ENCODE measurements around the gene KIF18B.

DNA sequence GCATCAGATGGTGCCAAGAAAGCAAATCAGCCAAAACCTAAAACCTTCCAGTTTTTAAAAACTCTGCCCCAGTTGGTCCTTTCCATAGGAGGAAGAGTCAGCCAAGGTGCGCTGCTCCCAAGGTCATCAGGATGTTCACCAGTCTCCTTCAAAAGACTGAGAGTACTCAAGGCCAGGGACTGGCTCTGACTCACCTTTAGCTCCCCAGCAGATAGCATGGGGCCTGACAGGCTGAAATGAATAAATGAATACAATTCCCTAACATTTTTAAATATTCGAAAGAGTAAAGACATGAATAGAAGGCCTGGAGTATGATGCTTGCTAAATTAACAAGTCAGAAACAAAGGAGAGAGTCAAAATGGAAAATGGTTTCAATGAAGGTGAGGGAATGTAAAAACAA lies 67.5 kb downstream of the KIF18B start:
- no peak for TF ChIP-seq EZH2 (IDR thresholded peaks at IDR 0.05; ENCODE audit: borderline replicate concordance, insufficient read depth, low read depth, low read length, poor library complexity, severe bottlenecking)
- TF ChIP-seq, protein P1, sequence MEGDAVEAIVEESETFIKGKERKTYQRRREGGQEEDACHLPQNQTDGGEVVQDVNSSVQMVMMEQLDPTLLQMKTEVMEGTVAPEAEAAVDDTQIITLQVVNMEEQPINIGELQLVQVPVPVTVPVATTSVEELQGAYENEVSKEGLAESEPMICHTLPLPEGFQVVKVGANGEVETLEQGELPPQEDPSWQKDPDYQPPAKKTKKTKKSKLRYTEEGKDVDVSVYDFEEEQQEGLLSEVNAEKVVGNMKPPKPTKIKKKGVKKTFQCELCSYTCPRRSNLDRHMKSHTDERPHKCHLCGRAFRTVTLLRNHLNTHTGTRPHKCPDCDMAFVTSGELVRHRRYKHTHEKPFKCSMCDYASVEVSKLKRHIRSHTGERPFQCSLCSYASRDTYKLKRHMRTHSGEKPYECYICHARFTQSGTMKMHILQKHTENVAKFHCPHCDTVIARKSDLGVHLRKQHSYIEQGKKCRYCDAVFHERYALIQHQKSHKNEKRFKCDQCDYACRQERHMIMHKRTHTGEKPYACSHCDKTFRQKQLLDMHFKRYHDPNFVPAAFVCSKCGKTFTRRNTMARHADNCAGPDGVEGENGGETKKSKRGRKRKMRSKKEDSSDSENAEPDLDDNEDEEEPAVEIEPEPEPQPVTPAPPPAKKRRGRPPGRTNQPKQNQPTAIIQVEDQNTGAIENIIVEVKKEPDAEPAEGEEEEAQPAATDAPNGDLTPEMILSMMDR (IDR thresholded peaks at IDR 0.05), result no peak
